PFSK-1 (cell line): Measurements from ENCODE around the gene DGKG.

Experiments
- SIN3A ChIP-seq: IDR thresholded peaks from 2 replicates; pipeline ENCODE4 v1.6.1; 2012; ENCODE audit warnings: mild to moderate bottlenecking, low read length, moderate library complexity, borderline replicate concordance; ENCODE audit not compliant: insufficient read depth
- TAF1 ChIP-seq: IDR thresholded peaks from 2 replicates; pipeline ENCODE4 v1.6.1; 2012; ENCODE audit warnings: low read length, control low read depth, borderline replicate concordance; ENCODE audit not compliant: insufficient read depth

DNA sequence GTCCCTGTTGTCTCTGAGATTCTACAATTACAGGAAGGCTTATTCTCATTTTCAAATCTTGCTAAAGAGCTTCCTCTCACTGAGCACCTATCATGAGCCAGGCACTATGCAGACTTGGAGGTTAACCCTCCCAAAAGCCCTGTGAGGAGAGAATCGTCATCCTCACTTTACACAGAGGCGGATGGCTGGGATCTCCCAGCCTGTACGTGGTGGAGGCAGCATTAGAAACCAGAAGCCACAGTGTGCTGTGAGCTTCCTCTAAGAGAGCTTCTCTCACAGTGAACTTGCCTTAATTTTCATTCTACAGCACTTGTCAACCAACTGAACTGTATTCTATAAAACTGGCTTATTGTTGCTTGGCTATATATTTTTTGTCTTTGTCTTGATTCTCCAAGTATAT is 6.1 kb upstream of the DGKG start:
- TF ChIP-seq TAF1 (no peak), SIN3A (no peak)
